ENCODE results near the gene SNX1. TPM values are rescaled to one million over a fixed set of nuclear protein-coding genes. Genes with fewer than 3 reads are reported as not detected.
"Not testable (repeated sequence)": the region's sequence is repeated elsewhere in the genome, so short reads cannot be mapped to it uniquely, and the experiment has no call there.

The SNX1 gene
- polyA plus RNA-seq, 2 donors = 43.6 to 58.9 TPM

GRCh38 chr15:64058279-64058678 lies 37.5 kb upstream of the SNX1 start:
- Histone ChIP-seq H3K36me3 (ENCODE audit: control insufficient read depth in 2 of 2, insufficient read depth in 2 of 2, low read length in 1 of 2) (no peaks in the 10 kb centered on the region), H3K27me3 (ENCODE audit: control insufficient read depth in 1 of 2, insufficient read depth in 2 of 2, low read length in 2 of 2) (no peaks in the 10 kb centered on the region), H3K27ac (ENCODE audit: low read depth in 2 of 2, low read length in 1 of 2) (no peak overlapping the region), H3K4me1 (ENCODE audit: control insufficient read depth in 2 of 2, insufficient read depth in 2 of 2, low read length in 1 of 2) (no peaks in the 10 kb centered on the region), H3K4me3 (ENCODE audit: low read depth in 1 of 2, low read length in 2 of 2) (no peak overlapping the region), H3K9me3 (ENCODE audit: control insufficient read depth in 2 of 2, insufficient read depth in 1 of 2, low read depth in 1 of 2, low read length in 1 of 2) (no peaks in the 10 kb centered on the region)
- 83 to 85% methylated on average over 5 of the region's 5 CpGs for WGBS, 2 donors

- H3K9me3 ChIP-seq (ENCODE audit: control insufficient read depth in 2 of 2, insufficient read depth in 1 of 2, low read depth in 1 of 2, low read length in 1 of 2); H3K4me3 ChIP-seq (ENCODE audit: low read depth in 1 of 2, low read length in 2 of 2); H3K27ac ChIP-seq (ENCODE audit: low read depth in 2 of 2, low read length in 1 of 2); H3K27me3 ChIP-seq (ENCODE audit: control insufficient read depth in 1 of 2, insufficient read depth in 2 of 2, low read length in 2 of 2); H3K36me3 ChIP-seq (ENCODE audit: control insufficient read depth in 2 of 2, insufficient read depth in 2 of 2, low read length in 1 of 2); H3K4me1 ChIP-seq (ENCODE audit: control insufficient read depth in 2 of 2, insufficient read depth in 2 of 2, low read length in 1 of 2): not testable (repeated sequence)
- WGBS, 2 donors = 96% methylated on average over 2 of the region's 2 CpGs
Observed at GRCh38 chr15:64059104-64059503, 36.7 kb upstream of the SNX1 start.

- Histone ChIP-seq H3K4me1 (ENCODE audit: control insufficient read depth in 2 of 2, insufficient read depth in 2 of 2, low read length in 1 of 2) (no peaks in the 10 kb centered on the region), H3K4me3 (ENCODE audit: low read depth in 1 of 2, low read length in 2 of 2) (no peak overlapping the region), H3K36me3 (ENCODE audit: control insufficient read depth in 2 of 2, insufficient read depth in 2 of 2, low read length in 1 of 2) (no peaks in the 10 kb centered on the region), H3K27me3 (ENCODE audit: control insufficient read depth in 1 of 2, insufficient read depth in 2 of 2, low read length in 2 of 2) (no peaks in the 10 kb centered on the region), H3K27ac (ENCODE audit: low read depth in 2 of 2, low read length in 1 of 2) (no peak overlapping the region), H3K9me3 (ENCODE audit: control insufficient read depth in 2 of 2, insufficient read depth in 1 of 2, low read depth in 1 of 2, low read length in 1 of 2) (no peaks in the 10 kb centered on the region)
- WGBS, 2 donors = 96% methylated on average over 29 of the region's 29 CpGs
Observed at GRCh38 chr15:64060716-64061115, 35.1 kb upstream of the SNX1 start.

GRCh38 chr15:64066451-64066850 lies 29.3 kb upstream of the SNX1 start:
- Histone ChIP-seq H3K9me3 (ENCODE audit: control insufficient read depth in 2 of 2, insufficient read depth in 1 of 2, low read depth in 1 of 2, low read length in 1 of 2) (no peaks in the 10 kb centered on the region), H3K27ac (ENCODE audit: low read depth in 2 of 2, low read length in 1 of 2) (no peak overlapping the region), H3K27me3 (ENCODE audit: control insufficient read depth in 1 of 2, insufficient read depth in 2 of 2, low read length in 2 of 2) (no peaks in the 10 kb centered on the region), H3K4me3 (ENCODE audit: low read depth in 1 of 2, low read length in 2 of 2) (no peak overlapping the region), H3K4me1 (ENCODE audit: control insufficient read depth in 2 of 2, insufficient read depth in 2 of 2, low read length in 1 of 2) (no peaks in the 10 kb centered on the region), H3K36me3 (ENCODE audit: control insufficient read depth in 2 of 2, insufficient read depth in 2 of 2, low read length in 1 of 2) (no peaks in the 10 kb centered on the region)
- WGBS, 2 donors = 35 to 37% methylated on average over 1 of the region's 1 CpG

- Histone ChIP-seq H3K27ac (ENCODE audit: low read depth in 2 of 2, low read length in 1 of 2) (no peak overlapping the region), H3K9me3 (ENCODE audit: control insufficient read depth in 2 of 2, insufficient read depth in 1 of 2, low read depth in 1 of 2, low read length in 1 of 2) (no peaks in the 10 kb centered on the region), H3K36me3 (ENCODE audit: control insufficient read depth in 2 of 2, insufficient read depth in 2 of 2, low read length in 1 of 2) (peaks cover 0 to 3% of the 10 kb centered on the region in 2 donors), H3K4me1 (ENCODE audit: control insufficient read depth in 2 of 2, insufficient read depth in 2 of 2, low read length in 1 of 2) (no peaks in the 10 kb centered on the region), H3K27me3 (ENCODE audit: control insufficient read depth in 1 of 2, insufficient read depth in 2 of 2, low read length in 2 of 2) (no peaks in the 10 kb centered on the region), H3K4me3 (ENCODE audit: low read depth in 1 of 2, low read length in 2 of 2) (no peak overlapping the region)
- 18 to 20% methylated on average over 11 of the region's 11 CpGs for WGBS, 2 donors
Observed at GRCh38 chr15:64067564-64068030, 28.2 kb upstream of the SNX1 start.

GRCh38 chr15:64068133-64068532 lies 27.6 kb upstream of the SNX1 start:
- Histone ChIP-seq H3K27me3 (ENCODE audit: control insufficient read depth in 1 of 2, insufficient read depth in 2 of 2, low read length in 2 of 2) (no peaks in the 10 kb centered on the region), H3K4me1 (ENCODE audit: control insufficient read depth in 2 of 2, insufficient read depth in 2 of 2, low read length in 1 of 2) (no peaks in the 10 kb centered on the region), H3K36me3 (ENCODE audit: control insufficient read depth in 2 of 2, insufficient read depth in 2 of 2, low read length in 1 of 2) (peaks cover 0 to 3% of the 10 kb centered on the region in 2 donors), H3K4me3 (ENCODE audit: low read depth in 1 of 2, low read length in 2 of 2) (no peak overlapping the region), H3K27ac (ENCODE audit: low read depth in 2 of 2, low read length in 1 of 2) (no peak overlapping the region), H3K9me3 (ENCODE audit: control insufficient read depth in 2 of 2, insufficient read depth in 1 of 2, low read depth in 1 of 2, low read length in 1 of 2) (no peaks in the 10 kb centered on the region)
- 58% methylated on average over 4 of the region's 4 CpGs for WGBS, 2 donors

DNA sequence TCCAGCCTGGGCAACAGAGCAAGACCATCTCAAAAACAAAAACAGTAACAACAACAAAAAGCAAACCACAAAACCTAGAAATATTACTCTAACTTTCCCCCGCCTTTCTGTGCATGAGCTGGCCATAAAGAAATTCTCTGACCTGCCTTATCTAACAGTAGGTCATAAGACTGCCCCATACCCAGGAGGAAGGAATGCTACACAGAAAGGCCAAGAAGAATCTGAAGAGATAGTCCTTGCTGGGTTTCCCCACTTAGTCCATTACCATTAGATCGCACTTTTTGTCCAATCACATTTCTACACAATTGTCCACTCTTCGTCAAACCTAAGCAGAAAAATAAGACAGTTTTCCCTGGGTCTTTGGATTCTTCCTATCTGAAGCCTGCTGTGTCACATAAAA lies 25.7 kb upstream of the SNX1 start:
- Histone ChIP-seq H3K27ac (ENCODE audit: low read depth in 2 of 2, low read length in 1 of 2) (no peak overlapping the region), H3K4me3 (ENCODE audit: low read depth in 1 of 2, low read length in 2 of 2) (no peak overlapping the region), H3K36me3 (ENCODE audit: control insufficient read depth in 2 of 2, insufficient read depth in 2 of 2, low read length in 1 of 2) (peaks cover 0 to 3% of the 10 kb centered on the region in 2 donors), H3K9me3 (ENCODE audit: control insufficient read depth in 2 of 2, insufficient read depth in 1 of 2, low read depth in 1 of 2, low read length in 1 of 2) (no peaks in the 10 kb centered on the region), H3K4me1 (ENCODE audit: control insufficient read depth in 2 of 2, insufficient read depth in 2 of 2, low read length in 1 of 2) (no peaks in the 10 kb centered on the region), H3K27me3 (ENCODE audit: control insufficient read depth in 1 of 2, insufficient read depth in 2 of 2, low read length in 2 of 2) (no peaks in the 10 kb centered on the region)
- 96% methylated on average over 3 of the region's 3 CpGs for WGBS, 2 donors

DNA sequence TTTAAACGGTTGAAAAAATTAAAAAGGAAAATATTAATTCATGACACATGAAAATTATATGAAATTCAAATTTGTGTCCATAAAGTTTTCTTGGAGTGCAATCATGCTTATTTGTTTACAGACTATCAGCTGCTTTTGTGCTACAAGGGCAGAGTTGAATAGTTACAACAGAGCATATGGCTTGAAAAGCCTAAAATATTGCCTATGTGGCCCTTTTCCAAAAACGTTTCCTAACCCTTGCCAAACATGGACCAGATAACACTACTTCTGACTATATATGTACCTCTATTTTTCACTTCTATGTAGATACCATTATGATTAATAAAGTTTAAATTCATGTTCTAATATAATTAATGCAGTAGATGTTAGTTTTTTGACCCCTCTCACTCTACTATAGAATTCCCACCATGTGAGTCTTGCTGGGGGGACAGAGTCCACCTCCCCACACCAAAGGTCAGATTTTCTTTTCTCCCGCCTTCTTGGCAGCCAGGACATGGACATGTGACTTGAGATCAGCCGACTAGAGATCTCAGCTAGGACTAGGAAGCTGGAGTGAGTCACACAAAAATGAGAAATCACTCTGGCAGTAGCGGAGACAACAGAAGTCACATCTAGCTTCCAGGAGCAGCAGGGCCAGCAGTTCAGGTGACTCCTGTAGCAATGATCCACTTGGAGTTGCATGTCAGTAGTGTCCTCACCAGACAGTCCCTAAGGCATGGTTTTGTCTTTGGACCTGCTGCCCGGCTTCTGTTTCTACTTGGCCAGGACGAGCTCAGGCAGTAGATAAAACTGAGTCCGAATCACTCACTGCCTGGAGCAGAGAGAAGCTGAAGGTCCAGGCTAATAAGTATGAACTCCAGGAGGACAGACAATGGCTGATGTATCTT lies 24.6 kb upstream of the SNX1 start:
- Histone ChIP-seq H3K36me3 (ENCODE audit: control insufficient read depth in 2 of 2, insufficient read depth in 2 of 2, low read length in 1 of 2) (peaks cover 0 to 3% of the 10 kb centered on the region in 2 donors), H3K9me3 (ENCODE audit: control insufficient read depth in 2 of 2, insufficient read depth in 1 of 2, low read depth in 1 of 2, low read length in 1 of 2) (no peaks in the 10 kb centered on the region), H3K4me1 (ENCODE audit: control insufficient read depth in 2 of 2, insufficient read depth in 2 of 2, low read length in 1 of 2) (no peaks in the 10 kb centered on the region), H3K4me3 (ENCODE audit: low read depth in 1 of 2, low read length in 2 of 2) (no peak overlapping the region), H3K27ac (ENCODE audit: low read depth in 2 of 2, low read length in 1 of 2) (peak overlapping the region in 1 of 2 donors; percentile 71), H3K27me3 (ENCODE audit: control insufficient read depth in 1 of 2, insufficient read depth in 2 of 2, low read length in 2 of 2) (no peaks in the 10 kb centered on the region)
- WGBS, 2 donors = 44 to 55% methylated on average over 8 of the region's 8 CpGs

- H3K36me3 ChIP-seq (ENCODE audit: control insufficient read depth in 2 of 2, insufficient read depth in 2 of 2, low read length in 1 of 2) = peaks cover 0 to 3% of the 10 kb centered on the region in 2 donors
- no peaks in the 10 kb centered on the region for H3K27me3 ChIP-seq (ENCODE audit: control insufficient read depth in 1 of 2, insufficient read depth in 2 of 2, low read length in 2 of 2)
- WGBS, 2 donors = 91 to 94% methylated on average over 4 of the region's 4 CpGs
- no peaks in the 10 kb centered on the region for H3K9me3 ChIP-seq (ENCODE audit: control insufficient read depth in 2 of 2, insufficient read depth in 1 of 2, low read depth in 1 of 2, low read length in 1 of 2)
- no peak overlapping the region for H3K4me3 ChIP-seq (ENCODE audit: low read depth in 1 of 2, low read length in 2 of 2)
- H3K4me1 ChIP-seq (ENCODE audit: control insufficient read depth in 2 of 2, insufficient read depth in 2 of 2, low read length in 1 of 2) = no peaks in the 10 kb centered on the region
- H3K27ac ChIP-seq (ENCODE audit: low read depth in 2 of 2, low read length in 1 of 2) = peak overlapping the region in 1 of 2 donors; percentile 71
Observed at GRCh38 chr15:64071931-64072765, 23.6 kb upstream of the SNX1 start.

All from esophagus (tissue), 2 donors.